ENCODE results near the gene TAOK2. TPM values are rescaled to one million over a fixed set of nuclear protein-coding genes. Genes with fewer than 3 reads are reported as not detected.

TAOK2 gene
- total and polyA plus RNA-seq, 2 of the 4 experiments (the other 2 are of a cell fraction) = 23.0 to 31.7 TPM

DNA sequence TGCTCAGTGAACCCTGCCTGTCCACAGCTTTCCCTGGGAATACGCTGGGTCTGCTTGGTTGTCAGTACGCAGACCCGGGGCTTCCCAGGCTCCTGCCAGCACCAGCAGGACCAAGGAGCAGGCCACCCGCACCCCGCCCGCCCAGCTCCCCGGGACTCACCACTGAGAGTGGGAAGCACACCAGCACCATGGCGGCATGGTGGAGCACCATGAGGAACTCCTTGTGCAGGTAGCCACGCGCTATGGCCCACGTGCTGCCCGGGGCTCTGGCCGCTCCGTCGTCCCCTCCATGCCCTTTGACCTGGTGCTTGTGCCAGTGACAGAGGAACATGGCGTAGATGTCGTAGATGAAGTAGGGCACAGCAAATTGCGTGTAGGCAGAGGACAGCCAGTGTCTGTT, 52.8 kb downstream of the TAOK2 start:
- Histone ChIP-seq H3K14ac (replicated peaks; ENCODE audit: low read depth, low read length) (no peak overlapping the region), H3K4me3 (ENCODE audit: insufficient read depth, low read depth, low read length) (no peak overlapping the region), H3K56ac (ENCODE audit: extremely low read depth, insufficient read depth, low read length) (no peak overlapping the region), H3K27me3 (ENCODE audit: control insufficient read depth, insufficient read depth, low read length) (peaks cover 65% of the 10 kb centered on the region), H4K8ac (ENCODE audit: low read depth in 2 of 2, low read length in 2 of 2) (no peak overlapping the region), H2AK5ac (ENCODE audit: low read depth, low read length) (no peak overlapping the region), H3K27ac (ENCODE audit: insufficient read depth, low read length) (no peak overlapping the region), H2BK15ac (ENCODE audit: low read depth, low read length) (no peak overlapping the region), H2AK9ac (replicated peaks; ENCODE audit: low read depth, low read length, poor library complexity) (no peak overlapping the region), H4K20me1 (ENCODE audit: insufficient read depth, low read length) (peaks cover 9% of the 10 kb centered on the region; the same call in 1 of the 2 replicates), H2BK120ac (ENCODE audit: low read depth, low read length) (no peak overlapping the region), H4K91ac (ENCODE audit: insufficient read depth, low read depth, low read length) (no peak overlapping the region), H3K4me2 (ENCODE audit: low read depth, low read length) (no peak overlapping the region), H3K36me3 (ENCODE audit: control insufficient read depth, insufficient read depth, low read length) (no peaks in the 10 kb centered on the region), H3K9ac (ENCODE audit: low read depth, low read length) (no peak overlapping the region), H3K4me1 (ENCODE audit: control insufficient read depth, insufficient read depth, low read length) (no peaks in the 10 kb centered on the region), H3K18ac (ENCODE audit: low read depth, low read length) (no peak overlapping the region), H2BK5ac (ENCODE audit: low read depth, low read length, poor library complexity, severe bottlenecking) (no peak overlapping the region), H3K9me3 (ENCODE audit: control insufficient read depth, insufficient read depth, low read length) (no peaks in the 10 kb centered on the region), H3K79me1 (ENCODE audit: low read depth in 1 of 2, low read length in 2 of 2) (no peaks in the 10 kb centered on the region), H4K5ac (ENCODE audit: low read depth, low read length) (no peak overlapping the region), H3K4ac (ENCODE audit: low read depth, low read length) (no peak overlapping the region), H2AFZ (replicated peaks; ENCODE audit: low read length, poor library complexity) (no peak overlapping the region), H3K9me1 (ENCODE audit: insufficient read depth, low read length) (no peaks in the 10 kb centered on the region), H3K23ac (ENCODE audit: low read depth, low read length) (no peak overlapping the region), H2BK20ac (ENCODE audit: low read depth, low read length) (no peak overlapping the region)
- 79% methylated on average over 6 of the region's 18 CpGs; no CpG with 5 or more reads in 1 of the 2 experiments for WGBS, 2 experiments (ENCODE audit: extremely low coverage in 2 of 2, insufficient read length in 1 of 2)
- in situ Hi-C loops (cut with MboI; ENCODE audit: low sequenced_read_pairs) (loop anchor here (10.0 kb wide), 1 partner anchor 332 kb away; no protein-coding TSS in a partner anchor), dilution Hi-C loops (cut with HindIII; ENCODE audit: low sequenced_read_pairs, unreplicated experiment) (no loop called here), intact Hi-C loops (cut with micrococcal nuclease) (no loop called here)
- ChIA-PET POLR2A (ENCODE audit: unreplicated experiment) (no interaction called here), CTCF (no interaction called here)
- DNase-seq = no peak
- no TSS peak for BruUV-seq (replicated peaks)
- no peak for TF ChIP-seq MXI1 (IDR thresholded peaks at IDR 0.05; ENCODE audit: borderline replicate concordance, low read depth, low read length)
- TF ChIP-seq FOS (IDR thresholded peaks at IDR 0.05; ENCODE audit: low read depth, low read length) = no peak
- TF ChIP-seq CHD1 (IDR thresholded peaks at IDR 0.05; ENCODE audit: low read depth, low read length) = no peak
- no peak for TF ChIP-seq NFE2L2 (IDR thresholded peaks at IDR 0.05; ENCODE audit: low read depth, low read length)
- no peak for TF ChIP-seq SMC3 (IDR thresholded peaks at IDR 0.05; ENCODE audit: low read depth, low read length)
- TF ChIP-seq RFX5 (IDR thresholded peaks at IDR 0.05; ENCODE audit: low read depth, low read length) = no peak
- no peak for TF ChIP-seq MAZ (IDR thresholded peaks at IDR 0.05; ENCODE audit: borderline replicate concordance, low read depth, low read length)
- TF ChIP-seq, protein P1, sequence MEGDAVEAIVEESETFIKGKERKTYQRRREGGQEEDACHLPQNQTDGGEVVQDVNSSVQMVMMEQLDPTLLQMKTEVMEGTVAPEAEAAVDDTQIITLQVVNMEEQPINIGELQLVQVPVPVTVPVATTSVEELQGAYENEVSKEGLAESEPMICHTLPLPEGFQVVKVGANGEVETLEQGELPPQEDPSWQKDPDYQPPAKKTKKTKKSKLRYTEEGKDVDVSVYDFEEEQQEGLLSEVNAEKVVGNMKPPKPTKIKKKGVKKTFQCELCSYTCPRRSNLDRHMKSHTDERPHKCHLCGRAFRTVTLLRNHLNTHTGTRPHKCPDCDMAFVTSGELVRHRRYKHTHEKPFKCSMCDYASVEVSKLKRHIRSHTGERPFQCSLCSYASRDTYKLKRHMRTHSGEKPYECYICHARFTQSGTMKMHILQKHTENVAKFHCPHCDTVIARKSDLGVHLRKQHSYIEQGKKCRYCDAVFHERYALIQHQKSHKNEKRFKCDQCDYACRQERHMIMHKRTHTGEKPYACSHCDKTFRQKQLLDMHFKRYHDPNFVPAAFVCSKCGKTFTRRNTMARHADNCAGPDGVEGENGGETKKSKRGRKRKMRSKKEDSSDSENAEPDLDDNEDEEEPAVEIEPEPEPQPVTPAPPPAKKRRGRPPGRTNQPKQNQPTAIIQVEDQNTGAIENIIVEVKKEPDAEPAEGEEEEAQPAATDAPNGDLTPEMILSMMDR (conservative IDR thresholded peaks at IDR 0.05; ENCODE audit: low read depth, low read length) = no peak
- no peak for TF ChIP-seq BHLHE40 (IDR thresholded peaks at IDR 0.05; ENCODE audit: low read depth, low read length)
- TF ChIP-seq CEBPB (IDR thresholded peaks at IDR 0.05; ENCODE audit: low read depth, low read length) = no peak
- TF ChIP-seq MAFK (IDR thresholded peaks at IDR 0.05; ENCODE audit: low read depth, low read length) = no peak
- ATAC-seq (ENCODE audit: low read depth) = no peak
